Adrenal gland (tissue), 5 donors: Measurements from ENCODE around the gene AP4E1.

Experiments
- CTCF ChIP-seq, 6 experiments: fragments of 450-650 bp in 4 of 6; fragments of 200-600 bp in 2 of 6; sonication (generic) in 1 of 6; IDR thresholded peaks; 1 replicate in 5 of 6; 2 replicates in 1 of 6; pipeline versions ENCODE4 v1.5.1 to v1.8.0; 2016 to 2021; ENCODE audit warnings: antibody characterized with exemption in 6 of 6, mild to moderate bottlenecking in 2 of 6, moderate library complexity in 1 of 6
- POLR2A ChIP-seq, 2 donors: fragments of 450-650 bp; IDR thresholded peaks; one replicate each; pipeline ENCODE4 v1.6.1; 2017; ENCODE audit warnings: antibody characterized with exemption in 2 of 2, mild to moderate bottlenecking in 2 of 2, moderate library complexity in 1 of 2
- donor health status: DM: no; HTN: no; CAD: no.

GRCh38 chr15:50886611-50887345 is 21.7 kb upstream of the AP4E1 start:
- TF ChIP-seq CTCF (IDR thresholded peaks at IDR 0.05) (no peak), POLR2A (IDR thresholded peaks at IDR 0.05) (no peak)
